Parathyroid adenoma (tissue), 2 donors: ENCODE measurements around the gene GEN1.

Experiments used
- H2AFZ ChIP-seq: fragments of 300-600 bp; sonication (generic); one replicate; pipeline ENCODE4 v1.7.0; 2017; ENCODE audit warnings: antibody characterized with exemption, mild to moderate bottlenecking
- H3K27ac ChIP-seq: fragments of 300-600 bp; sonication (generic); one replicate; pipeline ENCODE4 v1.7.0; 2017
- H3K27me3 ChIP-seq: fragments of 300-600 bp; sonication (generic); one replicate; pipeline ENCODE4 v1.7.0; 2017; ENCODE audit warnings: low read length; ENCODE audit not compliant: control insufficient read depth, insufficient read depth
- H3K36me3 ChIP-seq: fragments of 300-600 bp; sonication (generic); one replicate; pipeline ENCODE4 v1.7.0; 2017; ENCODE audit warnings: low read length; ENCODE audit not compliant: control insufficient read depth, insufficient read depth
- H3K4me1 ChIP-seq: fragments of 300-600 bp; sonication (generic); one replicate; pipeline ENCODE4 v1.7.0; 2017; ENCODE audit warnings: control low read depth
- H3K4me2 ChIP-seq: fragments of 300-600 bp; sonication (generic); one replicate; pipeline ENCODE4 v1.7.0; 2017; ENCODE audit warnings: low read length
- H3K4me3 ChIP-seq: fragments of 300-600 bp; sonication (generic); one replicate; pipeline ENCODE4 v1.7.0; 2017; ENCODE audit warnings: low read depth, low read length
- H3K79me2 ChIP-seq: fragments of 300-600 bp; sonication (generic); one replicate; pipeline ENCODE4 v1.7.0; 2017; ENCODE audit warnings: control low read depth
- H3K9ac ChIP-seq: fragments of 300-600 bp; sonication (generic); one replicate; pipeline ENCODE4 v1.7.0; 2017; ENCODE audit warnings: mild to moderate bottlenecking
- H3K9me3 ChIP-seq: fragments of 300-600 bp; sonication (generic); one replicate; pipeline ENCODE4 v1.7.0; 2017; ENCODE audit warnings: low read length; ENCODE audit not compliant: control insufficient read depth
- CTCF ChIP-seq: fragments of 300-600 bp; sonication (generic); IDR thresholded peaks from one replicate; pipeline ENCODE4 v1.7.0; 2017; ENCODE audit warnings: antibody characterized with exemption, mild to moderate bottlenecking
- donor health status: primary hyperparathyroidism.

Gene GEN1

GRCh38 chr2:17800693-17801458 lies 46.9 kb downstream of the GEN1 start:
- H3K9ac ChIP-seq = no peak overlapping the region

GRCh38 chr2:17803497-17803896 lies 49.6 kb downstream of the GEN1 start:
- Histone ChIP-seq H3K79me2 (no peaks in the 10 kb centered on the region), H3K4me1 (no peaks in the 10 kb centered on the region), H3K4me3 (no peak overlapping the region), H3K27ac (no peak overlapping the region), H3K9me3 (no peaks in the 10 kb centered on the region), H3K4me2 (no peak overlapping the region), H3K27me3 (no peaks in the 10 kb centered on the region), H2AFZ (no peak overlapping the region), H3K36me3 (no peaks in the 10 kb centered on the region), H3K9ac (no peak overlapping the region)
- no peak for TF ChIP-seq CTCF

More at GRCh38 chr2:17800693-17801458, 46.9 kb downstream of the GEN1 start:
- no peak overlapping the region for H3K4me3 ChIP-seq
- no peak overlapping the region for H3K27ac ChIP-seq
- no peak overlapping the region for H3K4me2 ChIP-seq
- no peaks in the 10 kb centered on the region for H3K36me3 ChIP-seq
- no peaks in the 10 kb centered on the region for H3K9me3 ChIP-seq
- no peak for TF ChIP-seq CTCF
- H3K79me2 ChIP-seq = no peaks in the 10 kb centered on the region
- H3K4me1 ChIP-seq = no peaks in the 10 kb centered on the region
- no peaks in the 10 kb centered on the region for H3K27me3 ChIP-seq
- peak overlapping the region; percentile 10 for H2AFZ ChIP-seq

GRCh38 chr2:17804358-17804757 lies 50.4 kb downstream of the GEN1 start:
- H3K4me2 ChIP-seq = no peak overlapping the region
- H3K36me3 ChIP-seq = no peaks in the 10 kb centered on the region
- no peak overlapping the region for H2AFZ ChIP-seq
- TF ChIP-seq CTCF = no peak
- no peak overlapping the region for H3K27ac ChIP-seq
- no peaks in the 10 kb centered on the region for H3K27me3 ChIP-seq
- H3K4me3 ChIP-seq = no peak overlapping the region
- H3K9me3 ChIP-seq = no peaks in the 10 kb centered on the region
- no peak overlapping the region for H3K9ac ChIP-seq
- no peaks in the 10 kb centered on the region for H3K4me1 ChIP-seq
- no peaks in the 10 kb centered on the region for H3K79me2 ChIP-seq

GRCh38 chr2:17805166-17805565 lies 51.2 kb downstream of the GEN1 start:
- Histone ChIP-seq H3K9me3 (no peaks in the 10 kb centered on the region), H3K36me3 (no peaks in the 10 kb centered on the region), H2AFZ (no peak overlapping the region), H3K27ac (no peak overlapping the region), H3K27me3 (no peaks in the 10 kb centered on the region), H3K9ac (no peak overlapping the region), H3K79me2 (no peaks in the 10 kb centered on the region), H3K4me3 (no peak overlapping the region), H3K4me2 (no peak overlapping the region), H3K4me1 (no peaks in the 10 kb centered on the region)
- no peak for TF ChIP-seq CTCF
